ENCODE data around the gene KMT2C. TPM values are rescaled to one million over a fixed set of nuclear protein-coding genes. Genes with fewer than 3 reads are reported as not detected.

Gene KMT2C
- total and polyA plus RNA-seq, 11 donors = 8.4 to 62.4 (median 42.2) TPM

DNA sequence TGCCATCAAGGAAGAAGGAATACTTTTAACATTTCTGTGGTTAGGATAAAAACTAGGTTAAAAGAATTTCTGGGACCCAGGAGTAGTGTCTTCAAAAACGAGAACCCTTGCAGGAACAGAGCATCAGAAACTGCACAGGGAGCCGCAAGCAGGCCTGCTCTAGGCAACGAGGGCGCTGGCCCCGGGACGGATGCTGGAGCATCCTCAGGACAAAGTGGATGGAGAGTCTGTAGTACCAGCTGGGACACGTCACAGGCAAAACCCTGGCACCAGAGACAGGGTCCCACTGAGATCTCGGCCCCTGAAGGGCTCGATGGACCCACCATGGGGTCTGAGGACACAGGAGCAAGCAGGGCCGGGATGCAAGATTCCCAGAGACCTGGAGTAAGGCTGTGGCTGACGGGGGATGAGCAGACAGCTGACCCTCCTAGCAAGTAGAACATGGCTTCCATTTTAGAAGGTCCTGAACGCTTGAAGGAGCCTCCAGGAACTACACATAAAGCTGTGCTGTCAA, 303.8 kb downstream of the KMT2C start:
- H3K36me3 ChIP-seq = peaks cover 0 to 85% (median 59%) of the 10 kb centered on the region in 9 donors
- DNase-seq (no peak), ATAC-seq (no peak)
- intact Hi-C loops (cut with DNase I) = no loop called here
- H3K9me3 ChIP-seq = no peaks in the 10 kb centered on the region
- no peak overlapping the region for H3K4me3 ChIP-seq
- H3K27me3 ChIP-seq = no peaks in the 10 kb centered on the region
- no peak overlapping the region for H3K27ac ChIP-seq
- H3K4me1 ChIP-seq = peaks cover 0 to 18% (median 3%) of the 10 kb centered on the region in 12 donors
- TF ChIP-seq, protein P1, sequence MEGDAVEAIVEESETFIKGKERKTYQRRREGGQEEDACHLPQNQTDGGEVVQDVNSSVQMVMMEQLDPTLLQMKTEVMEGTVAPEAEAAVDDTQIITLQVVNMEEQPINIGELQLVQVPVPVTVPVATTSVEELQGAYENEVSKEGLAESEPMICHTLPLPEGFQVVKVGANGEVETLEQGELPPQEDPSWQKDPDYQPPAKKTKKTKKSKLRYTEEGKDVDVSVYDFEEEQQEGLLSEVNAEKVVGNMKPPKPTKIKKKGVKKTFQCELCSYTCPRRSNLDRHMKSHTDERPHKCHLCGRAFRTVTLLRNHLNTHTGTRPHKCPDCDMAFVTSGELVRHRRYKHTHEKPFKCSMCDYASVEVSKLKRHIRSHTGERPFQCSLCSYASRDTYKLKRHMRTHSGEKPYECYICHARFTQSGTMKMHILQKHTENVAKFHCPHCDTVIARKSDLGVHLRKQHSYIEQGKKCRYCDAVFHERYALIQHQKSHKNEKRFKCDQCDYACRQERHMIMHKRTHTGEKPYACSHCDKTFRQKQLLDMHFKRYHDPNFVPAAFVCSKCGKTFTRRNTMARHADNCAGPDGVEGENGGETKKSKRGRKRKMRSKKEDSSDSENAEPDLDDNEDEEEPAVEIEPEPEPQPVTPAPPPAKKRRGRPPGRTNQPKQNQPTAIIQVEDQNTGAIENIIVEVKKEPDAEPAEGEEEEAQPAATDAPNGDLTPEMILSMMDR (IDR thresholded peaks at IDR 0.05) = no peak
- no peak for TF ChIP-seq POLR2A (IDR thresholded peaks at IDR 0.05)
- 87 to 95% (median 92%) methylated on average over 12 of the region's 12 CpGs for WGBS, 4 donors

DNA sequence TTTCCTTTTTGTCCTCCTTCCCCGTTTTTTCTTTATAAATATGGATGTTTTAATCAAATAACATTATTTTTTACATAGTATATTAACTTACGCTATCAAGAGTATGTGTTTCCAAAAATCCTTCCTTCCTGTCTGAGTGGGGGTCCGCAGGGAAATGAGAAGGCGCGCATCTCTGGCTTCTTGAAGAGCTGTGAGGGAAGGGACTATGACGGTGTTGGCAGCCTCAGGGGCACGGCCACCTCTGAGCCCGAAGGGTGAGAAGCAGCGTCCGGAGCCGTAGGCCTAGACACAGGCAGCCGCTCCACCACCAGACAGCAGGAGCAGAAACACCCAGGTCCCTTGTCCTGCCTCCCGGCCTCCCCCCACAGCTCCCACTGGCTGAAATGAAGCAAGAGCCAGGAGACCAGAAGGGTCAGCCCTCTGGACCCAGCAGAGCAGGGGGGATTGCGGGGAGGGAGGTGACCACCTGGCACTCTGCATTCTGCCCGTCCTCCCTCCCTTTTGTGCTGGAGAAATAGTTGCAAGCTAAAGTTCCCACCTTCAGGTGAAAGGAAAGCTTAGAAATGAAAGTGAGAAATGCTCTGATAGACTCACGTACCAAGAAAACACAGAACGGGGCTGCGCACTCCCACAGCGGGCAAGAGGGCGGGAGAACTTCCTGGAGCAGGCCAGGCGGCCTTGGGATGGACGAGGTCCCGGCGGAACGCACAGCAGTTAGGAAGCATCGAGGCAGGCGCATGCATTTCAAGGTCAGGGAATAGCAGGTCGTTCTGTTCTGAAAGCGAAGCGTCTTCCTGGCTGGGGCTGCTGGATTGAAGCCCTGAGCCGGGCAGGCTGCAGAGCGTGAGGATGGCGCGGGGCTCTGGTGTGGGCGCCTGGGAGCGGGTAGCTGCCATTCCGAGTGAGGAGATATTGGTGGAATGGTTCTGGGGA, 304.9 kb downstream of the KMT2C start:
- H3K27ac ChIP-seq = no peak overlapping the region
- H3K27me3 ChIP-seq = no peaks in the 10 kb centered on the region
- WGBS, 4 donors = 96 to 98% (median 97%) methylated on average over 33 to 37 of the region's 37 CpGs
- intact Hi-C loops (cut with DNase I) = no loop called here
- TF ChIP-seq, protein P1 (IDR thresholded peaks at IDR 0.05) = no peak
- TF ChIP-seq POLR2A (IDR thresholded peaks at IDR 0.05) = no peak
- peaks cover 0 to 7% (median 0%) of the 10 kb centered on the region in 12 donors for H3K4me1 ChIP-seq
- DNase-seq = no peak
- no peaks in the 10 kb centered on the region for H3K9me3 ChIP-seq
- ATAC-seq = peak in 1 of 4 donors; percentile 22
- no peak overlapping the region for H3K4me3 ChIP-seq
- peaks cover 0 to 82% (median 64%) of the 10 kb centered on the region in 9 donors for H3K36me3 ChIP-seq

DNA sequence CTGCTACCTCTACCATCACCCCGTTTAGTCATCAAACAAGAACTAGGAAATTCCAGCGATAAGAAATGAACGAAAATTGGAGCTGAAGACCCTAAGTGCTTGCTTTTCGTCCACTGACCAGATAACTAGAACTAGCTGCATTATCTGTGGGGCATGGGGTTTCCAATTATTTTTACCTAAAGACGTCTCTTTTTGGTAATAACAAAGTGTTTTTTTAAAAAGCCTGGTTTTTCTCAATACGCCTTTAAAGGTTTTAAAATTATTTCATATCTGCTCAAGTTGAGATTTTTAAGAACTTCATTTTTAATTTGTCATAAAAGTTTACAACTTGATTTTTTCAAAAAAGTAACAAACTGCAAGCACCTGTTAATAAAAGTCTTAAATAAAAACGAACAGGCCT, 306.1 kb downstream of the KMT2C start:
- no peak for ATAC-seq
- no peak for TF ChIP-seq POLR2A (IDR thresholded peaks at IDR 0.05)
- TF ChIP-seq, protein P1 (IDR thresholded peaks at IDR 0.05) = no peak
- WGBS, 4 donors = 93 to 95% (median 94%) methylated on average over 7 of the region's 7 CpGs
- Histone ChIP-seq H3K27me3 (no peaks in the 10 kb centered on the region), H3K4me3 (no peak overlapping the region), H3K36me3 (peaks cover 0 to 84% (median 72%) of the 10 kb centered on the region in 9 donors), H3K4me1 (peaks cover 0 to 5% (median 0%) of the 10 kb centered on the region in 12 donors), H3K9me3 (peaks cover 0 to 5% (median 0%) of the 10 kb centered on the region in 12 donors), H3K27ac (no peak overlapping the region)
- DNase-seq = no peak
- intact Hi-C loops (cut with DNase I) = no loop called here

DNA sequence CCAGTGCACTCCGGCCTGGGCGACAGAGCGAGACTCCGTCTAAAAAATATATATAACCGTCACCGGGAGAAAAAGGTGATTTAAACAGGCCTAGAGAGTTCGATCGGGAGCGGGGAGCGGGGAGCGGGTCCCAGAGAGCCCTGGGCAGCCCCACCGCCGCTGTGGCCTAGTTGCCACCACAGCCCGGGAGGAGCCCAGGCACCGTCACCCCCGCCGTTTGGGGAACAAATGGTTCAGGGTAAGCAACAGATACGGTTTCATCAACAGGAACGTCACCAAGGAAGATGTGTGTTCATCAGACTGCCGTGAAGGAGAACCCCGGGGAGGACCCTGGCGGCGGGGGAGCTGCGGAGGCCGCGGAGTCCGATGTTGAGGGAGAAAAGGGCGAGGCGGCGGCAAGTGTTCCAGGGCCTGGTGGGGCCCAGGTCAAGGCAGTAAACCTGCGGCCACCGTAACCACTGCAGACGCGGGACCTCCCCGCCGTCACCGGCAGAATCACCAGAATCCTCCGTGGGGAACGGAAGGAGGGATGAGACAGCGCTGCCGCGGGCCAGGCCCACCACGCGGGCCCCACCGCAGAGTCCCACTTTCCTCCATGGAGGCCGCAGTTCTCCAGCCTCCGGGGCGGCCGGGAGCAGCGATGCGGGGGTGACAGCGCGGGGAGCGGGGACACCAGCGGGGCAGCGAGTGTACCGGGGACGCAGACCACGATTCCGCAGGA, 306.9 kb downstream of the KMT2C start:
- intact Hi-C loops (cut with DNase I) = no loop called here
- DNase-seq (no peak), ATAC-seq (no peak)
- no peak overlapping the region for H3K27ac ChIP-seq
- H3K36me3 ChIP-seq = peaks cover 0 to 86% (median 78%) of the 10 kb centered on the region in 9 donors
- no peak overlapping the region for H3K4me3 ChIP-seq
- H3K9me3 ChIP-seq = peaks cover 0 to 13% (median 0%) of the 10 kb centered on the region in 12 donors
- no peak for TF ChIP-seq POLR2A (IDR thresholded peaks at IDR 0.05)
- TF ChIP-seq, protein P1 (IDR thresholded peaks at IDR 0.05) = no peak
- WGBS, 4 donors = 97 to 98% (median 97%) methylated on average over 60 of the region's 60 CpGs
- H3K27me3 ChIP-seq = no peaks in the 10 kb centered on the region
- peaks cover 0 to 5% (median 0%) of the 10 kb centered on the region in 12 donors for H3K4me1 ChIP-seq
